Bronchial epithelial cell (primary cell): ENCODE results near the gene PRELID2. TPM values are rescaled to one million over a fixed set of nuclear protein-coding genes. Genes with fewer than 3 reads are reported as not detected.

Experiments
- DNase-seq: peaks from one replicate; pipeline ENCODE4 v3.0.0-alpha.2; 2010; ENCODE audit warnings: low read depth
- FAIRE-seq: peaks from 2 replicates; lab custom pipeline; 2011; peaks lifted over from hg19 to GRCh38; lab: Jason Lieb, UNC
- H3K27me3 ChIP-seq: 2 replicates; pipeline ENCODE4 v1.5.1; 2011; ENCODE audit warnings: low read length; ENCODE audit not compliant: control insufficient read depth, insufficient read depth
- H3K36me3 ChIP-seq: 2 replicates; pipeline ENCODE4 v1.5.1; 2011; ENCODE audit warnings: low read length; ENCODE audit not compliant: control insufficient read depth, insufficient read depth
- H3K4me3 ChIP-seq: 2 replicates; pipeline ENCODE4 v1.5.1; 2011; ENCODE audit warnings: mild to moderate bottlenecking, low read depth, low read length, control low read depth
- CTCF ChIP-seq: IDR thresholded peaks from 2 replicates; pipeline ENCODE4 v1.5.1; 2011; ENCODE audit warnings: mild to moderate bottlenecking, moderate library complexity, low read length, control low read depth, inconsistent platforms; ENCODE audit not compliant: insufficient read depth, severe bottlenecking
- total RNA-seq: library from RNA; depleted of rRNA; stranded (reverse); fragments of >200 nt; gene quantifications from 2 replicates; pipeline ENCODE4 v1.2.1, GENCODE V29; 2014

PRELID2 gene
- total RNA-seq, 1 donor from 2014 or later: 12.4 TPM

- no peaks in the 10 kb centered on the region for H3K27me3 ChIP-seq
- no peak for DNase-seq
- no peak overlapping the region for H3K4me3 ChIP-seq
- no peak for FAIRE-seq
- no peaks in the 10 kb centered on the region for H3K36me3 ChIP-seq
- no peak for TF ChIP-seq CTCF
These were observed 27.9 kb upstream of the PRELID2 start for GRCh38 chr5:145863003-145863402.

- FAIRE-seq (peak; percentile 36), DNase-seq (no peak)
- Histone ChIP-seq H3K27me3 (no peaks in the 10 kb centered on the region), H3K4me3 (no peak overlapping the region), H3K36me3 (no peaks in the 10 kb centered on the region)
- TF ChIP-seq CTCF: no peak
These were observed 24.8 kb upstream of the PRELID2 start for GRCh38 chr5:145859897-145860296.

GRCh38 chr5:145859453-145859852 is 24.3 kb upstream of the PRELID2 start:
- DNase-seq: no peak
- no peaks in the 10 kb centered on the region for H3K36me3 ChIP-seq
- no peak for TF ChIP-seq CTCF
- H3K27me3 ChIP-seq: no peaks in the 10 kb centered on the region
- FAIRE-seq: no peak
- no peak overlapping the region for H3K4me3 ChIP-seq

- H3K4me3 ChIP-seq: no peak overlapping the region
- FAIRE-seq (no peak), DNase-seq (no peak)
- H3K36me3 ChIP-seq: no peaks in the 10 kb centered on the region
- H3K27me3 ChIP-seq: no peaks in the 10 kb centered on the region
- no peak for TF ChIP-seq CTCF
These were observed 23.8 kb upstream of the PRELID2 start for GRCh38 chr5:145858959-145859358.

- FAIRE-seq: no peak
- TF ChIP-seq CTCF: no peak
- no peak overlapping the region for H3K4me3 ChIP-seq
- no peak for DNase-seq
- no peaks in the 10 kb centered on the region for H3K27me3 ChIP-seq
- no peaks in the 10 kb centered on the region for H3K36me3 ChIP-seq
These were observed 21.2 kb upstream of the PRELID2 start for GRCh38 chr5:145856285-145856818.

GRCh38 chr5:145855763-145856267 is 20.7 kb upstream of the PRELID2 start:
- no peak for FAIRE-seq
- no peak for DNase-seq
- H3K27me3 ChIP-seq: no peaks in the 10 kb centered on the region

More at GRCh38 chr5:145855763-145856267, 20.7 kb upstream of the PRELID2 start:
- TF ChIP-seq CTCF: no peak
- H3K4me3 ChIP-seq: no peak overlapping the region
- H3K36me3 ChIP-seq: no peaks in the 10 kb centered on the region
